Coronary artery (tissue), 2 donors: ENCODE results near the gene TRAF2.

Experiments
- DNase-seq: peaks from one replicate; pipeline ENCODE4 v3.0.0-alpha.2; 2017; ENCODE audit warnings: low spot score
- H3K27ac ChIP-seq, 2 donors: fragments of 200-600 bp; sonication (generic); one replicate each; pipeline ENCODE4 v1.5.1; 2016 to 2019
- H3K4me3 ChIP-seq: fragments of 200-600 bp; sonication (generic); 2 replicates; pipeline ENCODE4 v1.5.1; 2016; ENCODE audit warnings: mild to moderate bottlenecking, moderate library complexity
- CTCF ChIP-seq: fragments of 200-600 bp; sonication (generic); IDR thresholded peaks from one replicate; pipeline ENCODE4 v1.5.1; 2019; ENCODE audit warnings: antibody characterized with exemption

TRAF2 gene

GRCh38 chr9:136902259-136902821 lies 16.0 kb downstream of the TRAF2 start:
- Histone ChIP-seq H3K27ac (peak overlapping the region; percentile 60 to 78), H3K4me3 (peak overlapping the region; percentile 47)
- no peak for TF ChIP-seq CTCF
- DNase-seq = no peak

- H3K4me3 ChIP-seq = no peak overlapping the region
- peak; percentile 88 for DNase-seq
- no peak for TF ChIP-seq CTCF
Measured at GRCh38 chr9:136903041-136903554, 16.8 kb downstream of the TRAF2 start.

GRCh38 chr9:136906266-136906665 lies 19.9 kb downstream of the TRAF2 start:
- Histone ChIP-seq H3K27ac (no peak overlapping the region), H3K4me3 (no peak overlapping the region)
- DNase-seq = no peak
- no peak for TF ChIP-seq CTCF

More at GRCh38 chr9:136903041-136903554, 16.8 kb downstream of the TRAF2 start:
- H3K27ac ChIP-seq = peak overlapping the region; percentile 60 to 78

- DNase-seq = no peak
- TF ChIP-seq CTCF = no peak
- Histone ChIP-seq H3K4me3 (no peak overlapping the region), H3K27ac (no peak overlapping the region)
Measured at GRCh38 chr9:136907011-136907914, 20.9 kb downstream of the TRAF2 start.

- no peak for TF ChIP-seq CTCF
- DNase-seq = no peak
- no peak overlapping the region for H3K4me3 ChIP-seq
- no peak overlapping the region for H3K27ac ChIP-seq
Measured at GRCh38 chr9:136910197-136910900, 24.0 kb downstream of the TRAF2 start.

- H3K27ac ChIP-seq = no peak overlapping the region
- TF ChIP-seq CTCF = no peak
- no peak for DNase-seq
- H3K4me3 ChIP-seq = no peak overlapping the region
Measured at GRCh38 chr9:136910901-136911245, 24.6 kb downstream of the TRAF2 start.
